Heart left ventricle (tissue), 16 donors: ENCODE results near the gene CTSA. TPM values are rescaled to one million over a fixed set of nuclear protein-coding genes. Genes with fewer than 3 reads are reported as not detected.

Experiments
- ATAC-seq, 4 donors: fragments of 200-7000 bp; cut with Tn5 transposase; one replicate each; pipeline ENCODE4 v1.9.1; 2020 to 2022; ENCODE audit warnings: moderate library complexity in 4 of 4, mild to moderate bottlenecking in 3 of 4, moderate number of reproducible peaks in 1 of 4
- DNase-seq, 5 donors: peaks; one replicate each; pipeline ENCODE4 v3.0.0-alpha.2; 2020
- H3K27ac ChIP-seq, 12 donors: fragments of 200-600 bp; sonication (generic) in 4 of 12; one replicate each; pipeline versions ENCODE4 v1.5.0 to v1.8.0; 2016 to 2022; ENCODE audit warnings: mild to moderate bottlenecking in 2 of 12
- H3K27me3 ChIP-seq, 9 donors: fragments of 200-600 bp; sonication (generic) in 2 of 9; one replicate each; pipeline versions ENCODE4 v1.5.1 to v1.8.0; 2016 to 2022; ENCODE audit warnings: mild to moderate bottlenecking in 3 of 9
- H3K36me3 ChIP-seq, 9 donors: fragments of 200-600 bp; sonication (generic) in 2 of 9; one replicate each; pipeline versions ENCODE4 v1.5.0 to v1.8.0; 2018 to 2022; ENCODE audit warnings: mild to moderate bottlenecking in 2 of 9
- H3K4me1 ChIP-seq, 12 donors: fragments of 200-600 bp; sonication (generic) in 4 of 12; one replicate each; pipeline versions ENCODE4 v1.5.0 to v1.8.0; 2016 to 2022; ENCODE audit warnings: mild to moderate bottlenecking in 3 of 12
- H3K4me3 ChIP-seq, 12 donors: fragments of 200-600 bp; sonication (generic) in 4 of 12; one replicate each; pipeline versions ENCODE4 v1.5.0 to v1.8.0; 2017 to 2022; ENCODE audit warnings: mild to moderate bottlenecking in 9 of 12, moderate library complexity in 4 of 12
- H3K9me3 ChIP-seq, 12 donors: fragments of 200-600 bp; sonication (generic) in 4 of 12; one replicate each; pipeline versions ENCODE4 v1.5.0 to v1.8.0; 2016 to 2022; ENCODE audit warnings: mild to moderate bottlenecking in 1 of 12
- CTCF ChIP-seq, 12 donors: fragments of 200-600 bp; sonication (generic) in 4 of 12; IDR thresholded peaks; one replicate each; pipeline versions ENCODE4 v1.5.0 to v1.8.0; 2018 to 2022; ENCODE audit warnings: antibody characterized with exemption in 12 of 12, mild to moderate bottlenecking in 5 of 12
- POLR2A ChIP-seq, 2 donors: fragments of 450-650 bp; IDR thresholded peaks; one replicate each; pipeline ENCODE4 v1.6.1; 2017; ENCODE audit warnings: antibody characterized with exemption in 2 of 2, mild to moderate bottlenecking in 2 of 2, moderate library complexity in 2 of 2
- WGBS, 4 donors: extraction: QIAGEN DNeasy Blood & Tissue Kit in 2 of 4; methylation state at CpG; one replicate each; pipeline versions ENCODE4 v1.1.5 to v1.1.7; 2013 to 2018; 5-methylcytosine and 5-hydroxymethylcytosine counted together
- intact Hi-C, 10 donors: fragments of 100-400 bp; cut with DNase I; formaldehyde crosslinking; loops; one replicate each; pipeline versions ENCODE4 v1.11.1 to v1.14.2; 2022
- polyA plus RNA-seq, 2 donors: library from polyadenylated mRNA; stranded (reverse); fragments of 200-250 nt; gene quantifications; one replicate each; pipeline ENCODE4 v1.2.3, GENCODE V29; 2013
- total RNA-seq, 9 donors: library from RNA; depleted of rRNA in 2 of 9; stranded (reverse); fragments of >200 nt in 2 of 9; fragmentation: NEBNext Ultra II Directional in 3 of 9; extraction: Animal tissue kit (Norgen Biotek cat#: 25700) in 3 of 9; gene quantifications; one replicate each; pipeline versions ENCODE4 v1.1.0 to v1.2.4, GENCODE V29; 2016 to 2023
- donor health status: ischemic (EF 13 %, LVEDD 7.1; RV severe dilation, severe dysfunction).
- donor health status: healthy with polysubstance abuse.
- donor health status: DM: no; HTN: yes; CAD: no.
- donor health status: DM: no; HTN: no; CAD: no.
- donor health status: ischemic (EF 25% LVEDD 6.9; RV normal size, moderate dysfunction).
- donor health status: ischemic (EF 25% LVEDD 5.7; RV mildly dilated, moderate dysfunction).
- donor health status: healthy.
- donor health status: DM: yes; HTN: yes; CAD: no.
- donor health status: ischemic (EF 35%, LVEDD 5.7; RV mildly dilated, moderate dysfunction).
- donor health status: nonischemic (EF 11% LVEDD 7.7; RV severe dilation, severe dysfunction).
- donor health status: DM: yes; HTN: yes; CAD: no.
- donor health status: PGD.
- donor health status: ischemic (EF 29% LVEDD 5.4; RV normal size, mild dysfunction).
- donor health status: nonischemic (EF 23%, LVEDD 6.1; RV moderate dilation, normal function).

CTSA gene
- total and polyA plus RNA-seq, 11 donors, result 62.5 to 214 (median 107) TPM

- 90 to 99% (median 97%) methylated on average over 5 of the region's 5 CpGs for WGBS, 4 donors
- Histone ChIP-seq H3K4me1 (no peaks in the 10 kb centered on the region), H3K4me3 (no peak overlapping the region), H3K27ac (no peak overlapping the region), H3K27me3 (no peaks in the 10 kb centered on the region), H3K9me3 (no peaks in the 10 kb centered on the region), H3K36me3 (no peaks in the 10 kb centered on the region)
- TF ChIP-seq POLR2A (IDR thresholded peaks at IDR 0.05) (no peak), CTCF (IDR thresholded peaks at IDR 0.05) (no peak)
- DNase-seq (no peak), ATAC-seq (no peak)
- intact Hi-C loops, result no loop called here
Measured at GRCh38 chr20:45866454-45866853, 24.7 kb upstream of the CTSA start.

- Histone ChIP-seq H3K27me3 (no peaks in the 10 kb centered on the region), H3K4me1 (no peaks in the 10 kb centered on the region), H3K9me3 (no peaks in the 10 kb centered on the region), H3K36me3 (no peaks in the 10 kb centered on the region), H3K4me3 (no peak overlapping the region), H3K27ac (no peak overlapping the region)
- TF ChIP-seq CTCF (IDR thresholded peaks at IDR 0.05), result no peak
- no peak for TF ChIP-seq POLR2A (IDR thresholded peaks at IDR 0.05)
- WGBS, 4 donors, result 91 to 94% (median 92%) methylated on average over 6 of the region's 6 CpGs
- DNase-seq, result no peak
- intact Hi-C loops, result no loop called here
- no peak for ATAC-seq
Measured at GRCh38 chr20:45867136-45867818, 23.9 kb upstream of the CTSA start.

GRCh38 chr20:45867819-45868176 is 23.3 kb upstream of the CTSA start:
- no peak for DNase-seq
- ATAC-seq, result no peak
- Histone ChIP-seq H3K27ac (no peak overlapping the region), H3K27me3 (no peaks in the 10 kb centered on the region), H3K9me3 (no peaks in the 10 kb centered on the region), H3K4me1 (no peaks in the 10 kb centered on the region), H3K36me3 (peaks cover 0 to 2% (median 0%) of the 10 kb centered on the region in 9 donors), H3K4me3 (no peak overlapping the region)
- intact Hi-C loops, result no loop called here
- TF ChIP-seq POLR2A (IDR thresholded peaks at IDR 0.05), result no peak
- no peak for TF ChIP-seq CTCF (IDR thresholded peaks at IDR 0.05)

- Histone ChIP-seq H3K27me3 (no peaks in the 10 kb centered on the region), H3K27ac (no peak overlapping the region), H3K4me3 (no peak overlapping the region), H3K9me3 (no peaks in the 10 kb centered on the region), H3K36me3 (peaks cover 0 to 13% (median 10%) of the 10 kb centered on the region in 9 donors), H3K4me1 (no peaks in the 10 kb centered on the region)
- no peak for DNase-seq
- WGBS, 4 donors, result 80 to 91% (median 89%) methylated on average over 4 of the region's 4 CpGs
- TF ChIP-seq POLR2A (IDR thresholded peaks at IDR 0.05), result no peak
- no peak for TF ChIP-seq CTCF (IDR thresholded peaks at IDR 0.05)
- intact Hi-C loops, result no loop called here
- peak in 1 of 4 donors; percentile 58 for ATAC-seq
Measured at GRCh38 chr20:45872626-45873025, 18.5 kb upstream of the CTSA start.
